NCI-H345 treated with DMSO at 0.1 percent for 48 hours (cell line): Measurements from ENCODE around the gene JKAMP.
A peak's percentile ranks its signal among the peaks of the same experiment; 100 is the strongest.

Source experiments
- DNase-seq: peaks from one replicate; lab custom pipeline; 2025; ENCODE audit not compliant: unreplicated experiment; lab: John Stamatoyannopoulos, UW

JKAMP gene

DNA sequence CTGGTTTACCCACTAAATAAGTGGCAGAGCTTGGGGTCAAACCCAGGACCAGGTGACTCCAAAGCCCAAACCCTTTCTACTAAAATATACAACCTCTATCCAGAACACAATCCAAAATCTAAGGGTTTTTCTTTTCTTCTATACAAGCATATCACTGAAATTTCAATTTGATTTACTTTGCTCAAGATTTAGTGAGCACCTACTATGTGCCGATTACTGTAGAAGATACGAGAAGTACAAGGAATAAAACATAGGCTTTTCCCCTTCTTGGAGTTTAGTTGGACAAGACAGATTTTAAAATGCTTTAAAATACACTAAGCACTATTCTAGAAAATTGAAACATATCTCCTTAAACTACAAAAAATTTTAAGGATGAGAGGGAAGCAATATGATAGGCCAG is 2.9 kb upstream of the JKAMP start:
- DNase-seq, result no peak

DNA sequence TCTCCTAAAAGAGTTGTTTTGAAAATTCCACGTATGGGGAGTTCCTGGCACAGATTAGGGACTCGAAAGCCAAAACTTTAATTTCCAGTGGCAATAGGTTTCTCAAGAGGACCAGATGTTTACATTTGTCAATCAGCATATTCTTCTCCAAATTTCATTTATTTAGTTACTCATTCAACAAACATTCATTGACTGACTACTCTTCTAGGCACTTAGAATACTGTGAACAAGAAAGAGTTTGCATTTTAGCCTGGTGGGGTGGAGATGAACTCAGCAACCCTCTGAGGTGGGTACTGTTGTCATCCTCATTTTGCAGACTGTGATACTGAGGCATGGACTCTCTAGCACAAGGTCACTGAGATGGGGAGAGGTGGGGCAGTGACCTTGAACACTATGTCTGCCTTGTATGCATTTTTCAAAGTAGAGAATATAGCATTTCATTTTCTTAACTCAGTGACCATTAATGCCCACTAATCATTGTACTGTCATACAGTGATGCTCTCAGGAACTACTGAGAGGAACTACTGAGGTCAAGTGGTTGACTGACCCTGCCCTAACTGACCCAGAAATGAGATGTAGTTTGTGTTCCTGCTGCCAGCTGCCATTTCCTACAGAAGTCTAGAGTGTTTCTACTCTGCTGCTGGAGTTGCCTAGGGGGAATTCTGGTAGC is 2.3 kb upstream of the JKAMP start:
- no peak for DNase-seq

- no peak for DNase-seq
These were observed 1.6 kb upstream of the JKAMP start for GRCh38 chr14:59482541-59483331.

- DNase-seq, result no peak
These were observed 954 bp upstream of the JKAMP start for GRCh38 chr14:59483363-59483762.

GRCh38 chr14:59484639-59485175 is 390 bp downstream of the JKAMP start:
- DNase-seq, result no peak

DNA sequence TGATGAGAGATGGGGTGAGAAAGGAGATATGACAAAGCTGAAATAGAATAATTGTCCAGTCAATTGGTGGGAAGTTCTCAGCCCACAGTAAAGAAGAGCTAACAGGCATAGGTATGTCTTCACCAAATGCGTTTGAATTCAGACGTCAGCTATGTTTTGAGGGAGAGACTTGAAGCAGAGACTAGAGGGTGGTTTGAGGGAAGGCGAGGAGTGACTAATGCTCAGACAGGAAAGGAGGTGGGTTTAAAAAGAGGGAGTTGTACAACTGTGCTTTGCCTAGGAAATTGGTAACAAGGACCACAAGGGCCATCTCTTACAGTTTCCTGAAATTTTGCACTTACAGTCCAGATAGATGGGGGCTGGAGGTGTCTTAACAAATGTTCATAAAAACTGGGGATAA is 6.4 kb downstream of the JKAMP start:
- no peak for DNase-seq

DNA sequence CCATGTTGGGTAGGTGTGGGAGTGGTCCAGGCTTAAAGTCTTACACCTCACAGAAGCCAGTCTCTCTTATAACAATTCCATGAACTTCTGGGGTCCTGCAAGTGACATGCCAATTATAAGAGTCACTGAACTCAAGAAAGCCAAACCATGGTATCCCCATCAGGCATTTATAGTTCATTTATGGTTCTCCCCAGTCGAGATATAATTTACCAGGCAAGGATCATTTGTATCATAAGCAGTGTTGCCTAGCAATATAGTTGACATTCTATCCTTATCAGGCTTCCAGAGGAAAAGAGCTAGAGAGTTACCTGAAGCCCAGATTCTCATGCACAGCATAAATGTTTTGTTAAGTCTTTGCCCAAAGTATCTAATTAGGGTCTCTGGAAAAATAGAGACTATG is 8.1 kb downstream of the JKAMP start:
- DNase-seq, result no peak

- no peak for DNase-seq
These were observed 16.4 kb downstream of the JKAMP start for GRCh38 chr14:59500732-59501131.

- no peak for DNase-seq
These were observed 18.9 kb downstream of the JKAMP start for GRCh38 chr14:59503256-59503655.

GRCh38 chr14:59507063-59507751 is 22.9 kb downstream of the JKAMP start:
- peak; percentile 50 for DNase-seq

DNA sequence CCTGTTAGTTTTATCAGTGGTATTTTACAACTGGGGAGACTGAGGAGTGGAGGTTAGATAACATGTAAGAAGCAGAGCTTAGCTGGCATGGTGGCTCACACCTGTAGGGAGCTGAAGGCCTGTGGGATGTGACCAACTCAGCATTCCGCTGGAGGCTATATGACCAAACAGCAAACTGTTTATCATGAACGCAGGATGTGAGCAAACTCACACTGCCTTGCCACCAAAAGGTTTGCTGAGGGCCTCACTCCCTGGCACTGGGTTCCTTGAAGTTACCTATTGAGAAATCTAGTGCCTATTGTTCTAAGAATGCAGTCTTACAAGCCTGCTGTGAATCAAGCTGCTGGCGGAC is 23.4 kb downstream of the JKAMP start:
- DNase-seq, result no peak

DNA sequence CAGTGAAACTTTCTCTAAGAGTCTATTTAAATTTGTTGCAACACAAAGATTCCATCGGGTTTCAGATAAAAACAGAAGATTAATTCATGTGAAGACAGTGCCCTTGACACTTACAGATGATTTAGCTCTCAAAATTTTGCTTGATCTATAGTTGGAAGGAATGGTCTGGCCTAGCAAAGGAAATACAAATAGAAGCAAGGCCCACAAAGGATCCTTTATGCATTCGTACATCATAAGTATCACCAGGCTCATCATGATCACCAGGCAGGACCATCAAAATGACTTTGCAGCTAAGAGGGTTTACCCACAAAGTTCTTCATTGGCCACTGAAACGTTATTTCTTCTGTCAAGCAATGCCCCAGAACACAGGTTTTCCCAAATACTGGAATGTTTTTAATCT is 24.8 kb downstream of the JKAMP start:
- DNase-seq, result no peak

GRCh38 chr14:59510001-59510400 is 25.7 kb downstream of the JKAMP start:
- no peak for DNase-seq

DNA sequence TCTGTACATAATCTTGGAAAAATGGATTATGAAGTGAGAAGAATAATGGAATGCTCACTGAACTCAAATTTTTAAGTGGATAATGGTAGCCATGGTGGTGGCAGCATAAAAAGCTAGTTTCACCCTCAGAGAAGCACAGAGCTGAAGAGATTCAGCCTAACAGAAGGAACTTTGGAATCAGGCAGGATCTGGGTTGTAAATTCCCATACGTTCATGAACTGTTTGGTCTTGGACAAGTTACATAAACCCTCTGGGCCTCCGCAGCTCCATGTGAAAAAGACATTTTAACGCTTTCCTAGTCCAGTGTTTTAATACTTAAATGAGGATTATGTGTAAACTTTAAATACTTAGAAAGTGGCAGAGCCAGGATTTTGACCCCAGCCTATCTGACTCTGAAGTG is 26.6 kb downstream of the JKAMP start:
- no peak for DNase-seq

DNA sequence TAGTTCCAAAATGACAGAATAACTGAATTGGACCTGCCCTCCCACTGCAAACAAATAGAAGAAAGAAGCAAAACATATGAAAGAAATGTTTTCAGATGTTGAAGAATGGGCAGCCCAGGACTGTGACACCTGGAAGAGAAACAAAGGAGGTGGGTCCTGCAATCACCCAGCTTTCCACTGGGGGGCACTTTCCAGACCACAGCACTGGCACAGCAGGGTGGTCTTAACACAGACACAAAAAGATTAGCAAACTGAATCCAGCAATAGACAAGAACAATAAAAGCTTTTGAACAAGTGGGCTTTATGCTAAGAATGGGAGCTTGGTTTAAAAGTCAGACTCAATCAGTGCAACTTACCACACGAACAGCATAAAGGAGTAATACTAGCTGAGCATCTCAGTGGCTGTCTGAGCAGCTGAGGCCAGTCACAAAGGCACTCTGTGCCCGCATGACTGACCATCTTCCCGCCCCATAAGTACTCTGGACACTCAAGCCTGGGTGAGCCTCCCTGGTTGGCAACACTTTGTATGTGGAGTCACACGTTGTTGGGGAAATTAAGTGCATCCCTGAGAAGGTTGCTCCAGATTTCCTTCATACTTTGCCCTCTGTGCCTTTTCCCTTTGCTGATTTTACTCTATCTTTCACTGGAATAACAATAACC is 27.7 kb downstream of the JKAMP start:
- DNase-seq, result peak; percentile 29

- no peak for DNase-seq
These were observed 35.9 kb downstream of the JKAMP start for GRCh38 chr14:59520224-59520623.

GRCh38 chr14:59529189-59529588 is 44.9 kb downstream of the JKAMP start:
- DNase-seq, result no peak

- no peak for DNase-seq
These were observed 46.0 kb downstream of the JKAMP start for GRCh38 chr14:59530349-59530748.

DNA sequence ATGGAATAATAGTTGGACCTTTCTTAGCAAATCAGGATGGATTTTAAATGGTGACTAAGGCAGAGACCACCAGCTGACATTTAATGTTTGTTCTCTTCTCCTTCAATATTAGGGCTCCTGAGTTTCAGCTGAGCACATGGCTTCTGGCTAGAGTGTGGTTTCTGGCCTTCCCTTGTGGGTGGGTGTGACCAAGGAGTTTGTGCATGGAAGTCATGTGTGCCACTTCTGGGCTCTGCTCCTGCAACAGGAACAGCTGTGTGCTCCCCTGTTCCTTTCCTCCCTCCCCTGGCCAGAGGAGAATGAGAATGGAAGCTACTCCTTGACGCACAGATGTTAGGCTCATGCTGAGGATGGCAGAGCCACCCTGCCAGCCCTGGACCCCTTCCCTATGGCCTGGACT is 48.1 kb downstream of the JKAMP start:
- DNase-seq, result no peak

GRCh38 chr14:59534361-59534987 is 50.2 kb downstream of the JKAMP start:
- no peak for DNase-seq

- DNase-seq, result no peak
These were observed 53.2 kb downstream of the JKAMP start for GRCh38 chr14:59537476-59537875.
